Measurements from ENCODE around the gene MNX1.
A peak's percentile ranks its signal among the peaks of the same experiment; 100 is the strongest.

The MNX1 gene

GRCh38 chr7:157021871-157022680, 11.6 kb upstream of the MNX1 start:
- DNase-seq (ENCODE audit: low spot score): no peak
- TF ChIP-seq CTCF (IDR thresholded peaks at IDR 0.05; ENCODE audit: extremely low read depth, missing control alignments): no peak

- TF ChIP-seq CTCF (IDR thresholded peaks at IDR 0.05; ENCODE audit: extremely low read depth, missing control alignments): no peak
- peak; percentile 52 for DNase-seq (ENCODE audit: low spot score)
Observed at GRCh38 chr7:157021071-157021870, 10.8 kb upstream of the MNX1 start.

- TF ChIP-seq CTCF (IDR thresholded peaks at IDR 0.05; ENCODE audit: extremely low read depth, missing control alignments): no peak
- DNase-seq (ENCODE audit: low spot score): peak; percentile 45
Observed at GRCh38 chr7:157020514-157021070, 10.1 kb upstream of the MNX1 start.

GRCh38 chr7:157019718-157020451, 9.4 kb upstream of the MNX1 start:
- DNase-seq (ENCODE audit: low spot score): no peak
- no peak for TF ChIP-seq CTCF (IDR thresholded peaks at IDR 0.05; ENCODE audit: extremely low read depth, missing control alignments)

GRCh38 chr7:157018997-157019608, 8.6 kb upstream of the MNX1 start:
- peak; percentile 52 for DNase-seq (ENCODE audit: low spot score)
- TF ChIP-seq CTCF (IDR thresholded peaks at IDR 0.05; ENCODE audit: extremely low read depth, missing control alignments): no peak

GRCh38 chr7:157018328-157018996, 8.0 kb upstream of the MNX1 start:
- DNase-seq (ENCODE audit: low spot score): no peak

More at GRCh38 chr7:157018328-157018996, 8.0 kb upstream of the MNX1 start:
- no peak for TF ChIP-seq CTCF (IDR thresholded peaks at IDR 0.05; ENCODE audit: extremely low read depth, missing control alignments)

All from GM20000 (cell line).